Esophagus (tissue), 2 donors: Measurements from ENCODE around the gene PALLD. TPM values are rescaled to one million over a fixed set of nuclear protein-coding genes. Genes with fewer than 3 reads are reported as not detected.

Source experiments
- H3K27ac ChIP-seq, 2 donors: one replicate each; pipeline ENCODE4 v1.5.1; 2013; ENCODE audit warnings: low read depth in 2 of 2, mild to moderate bottlenecking in 2 of 2, inconsistent platforms in 1 of 2, low read length in 1 of 2, moderate library complexity in 1 of 2
- H3K27me3 ChIP-seq, 2 donors: one replicate each; pipeline ENCODE4 v1.6.1; 2013; ENCODE audit warnings: low read length in 2 of 2, control low read depth in 1 of 2, mild to moderate bottlenecking in 1 of 2; ENCODE audit not compliant: insufficient read depth in 2 of 2, control insufficient read depth in 1 of 2
- H3K36me3 ChIP-seq, 2 donors: one replicate each; pipeline ENCODE4 v1.6.1; 2013; ENCODE audit warnings: low read length in 1 of 2; ENCODE audit not compliant: control insufficient read depth in 2 of 2, insufficient read depth in 2 of 2
- H3K4me1 ChIP-seq, 2 donors: one replicate each; pipeline ENCODE4 v1.6.1; 2013; ENCODE audit warnings: low read length in 1 of 2; ENCODE audit not compliant: control insufficient read depth in 2 of 2, insufficient read depth in 2 of 2
- H3K4me3 ChIP-seq, 2 donors: one replicate each; pipeline ENCODE4 v1.5.1; 2013; ENCODE audit warnings: low read length in 2 of 2, mild to moderate bottlenecking in 2 of 2, low read depth in 1 of 2, moderate library complexity in 1 of 2
- H3K9me3 ChIP-seq, 2 donors: one replicate each; pipeline ENCODE4 v1.6.1; 2013; ENCODE audit warnings: mild to moderate bottlenecking in 2 of 2, low read depth in 1 of 2, low read length in 1 of 2, moderate library complexity in 1 of 2; ENCODE audit not compliant: control insufficient read depth in 2 of 2, insufficient read depth in 1 of 2
- WGBS, 2 donors: extraction: QIAGEN DNeasy Blood & Tissue Kit; methylation state at CpG; one replicate each; pipeline ENCODE4 v1.1.7; 2013; 5-methylcytosine and 5-hydroxymethylcytosine counted together
- polyA plus RNA-seq, 2 donors: library from polyadenylated mRNA; stranded (reverse); fragments of 200-250 nt; gene quantifications; one replicate each; pipeline ENCODE4 v1.2.3, GENCODE V29; 2013
- donor health status: healthy with polysubstance abuse.
- donor health status: Bipolar disorder and iron deficiency.

The PALLD gene
- polyA plus RNA-seq, 2 donors, result 34.7 to 101 TPM

DNA sequence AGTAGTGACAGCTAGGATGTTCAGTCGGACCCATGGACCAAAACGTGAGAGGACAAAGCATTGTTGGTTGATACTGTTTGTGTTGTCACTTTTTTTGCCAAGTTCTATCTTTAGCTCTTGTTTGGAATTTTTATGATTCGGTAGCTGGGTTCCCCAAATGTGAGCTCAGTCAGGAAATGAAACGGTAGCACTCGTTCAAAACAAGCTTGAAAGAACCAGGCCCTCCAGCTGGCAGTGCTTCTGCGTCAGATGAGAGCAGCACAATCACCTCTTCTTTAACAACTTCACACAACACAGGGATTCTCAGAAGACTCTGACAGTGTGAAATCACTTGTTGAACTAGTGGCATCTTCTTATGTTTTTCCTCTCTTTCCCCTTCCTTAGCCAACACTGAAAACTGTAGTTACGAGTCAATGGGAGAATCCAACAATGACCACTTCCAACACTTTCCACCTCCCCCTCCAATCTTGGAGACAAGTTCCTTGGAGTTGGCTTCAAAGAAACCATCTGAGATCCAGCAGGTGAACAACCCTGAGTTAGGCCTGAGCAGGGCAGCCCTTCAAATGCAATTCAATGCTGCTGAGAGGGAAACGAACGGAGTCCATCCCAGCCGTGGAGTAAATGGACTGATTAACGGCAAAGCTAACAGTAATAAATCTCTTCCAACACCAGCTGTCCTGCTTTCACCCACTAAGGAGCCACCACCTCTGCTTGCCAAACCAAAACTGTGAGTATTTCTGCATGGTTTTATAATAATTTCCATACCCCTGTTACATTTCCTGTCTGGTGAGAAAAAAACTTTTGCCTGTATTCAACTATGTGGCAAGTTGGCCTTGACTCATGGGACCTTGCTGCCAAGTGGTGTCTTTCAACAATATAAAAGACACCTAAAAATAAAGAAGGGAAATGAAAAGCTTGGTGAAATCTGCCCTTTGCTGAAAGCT lies 214.6 kb downstream of the PALLD start:
- Histone ChIP-seq H3K27me3 (no peaks in the 10 kb centered on the region), H3K4me3 (no peak overlapping the region), H3K9me3 (no peaks in the 10 kb centered on the region), H3K36me3 (no peaks in the 10 kb centered on the region), H3K27ac (peak overlapping the region; percentile 36 to 45), H3K4me1 (no peaks in the 10 kb centered on the region)
- 61 to 69% methylated on average over 11 of the region's 11 CpGs for WGBS, 2 donors

DNA sequence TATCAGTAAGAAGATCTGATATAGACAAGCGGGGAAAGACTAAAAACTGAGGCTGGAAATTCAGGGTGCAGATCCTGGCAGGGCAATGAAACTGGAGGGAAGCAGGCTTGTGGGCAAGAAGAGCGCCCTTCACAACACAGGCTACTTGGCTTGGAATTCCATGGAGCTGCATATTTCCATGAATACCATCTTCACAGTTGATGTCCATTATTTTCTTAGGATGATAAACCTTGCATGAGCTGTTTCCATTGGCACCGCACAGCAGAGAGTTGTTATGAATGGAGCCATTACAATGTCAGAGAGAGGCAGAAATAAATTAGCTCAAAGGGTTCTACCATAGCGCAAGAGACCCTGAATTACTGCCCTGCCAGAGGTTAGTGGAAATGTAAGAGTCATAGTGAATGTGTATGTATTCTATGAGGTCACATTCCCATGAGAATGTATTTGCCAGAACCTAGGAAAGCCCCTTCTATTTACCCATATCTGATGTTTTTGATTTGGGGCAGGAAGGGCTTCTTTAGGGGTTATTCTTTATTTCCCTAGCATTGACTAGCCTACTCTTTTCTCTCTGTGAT lies 215.6 kb downstream of the PALLD start:
- Histone ChIP-seq H3K36me3 (no peaks in the 10 kb centered on the region), H3K4me3 (no peak overlapping the region), H3K27ac (no peak overlapping the region), H3K4me1 (no peaks in the 10 kb centered on the region), H3K9me3 (no peaks in the 10 kb centered on the region), H3K27me3 (no peaks in the 10 kb centered on the region)
- 92 to 97% methylated on average over 4 of the region's 4 CpGs for WGBS, 2 donors

DNA sequence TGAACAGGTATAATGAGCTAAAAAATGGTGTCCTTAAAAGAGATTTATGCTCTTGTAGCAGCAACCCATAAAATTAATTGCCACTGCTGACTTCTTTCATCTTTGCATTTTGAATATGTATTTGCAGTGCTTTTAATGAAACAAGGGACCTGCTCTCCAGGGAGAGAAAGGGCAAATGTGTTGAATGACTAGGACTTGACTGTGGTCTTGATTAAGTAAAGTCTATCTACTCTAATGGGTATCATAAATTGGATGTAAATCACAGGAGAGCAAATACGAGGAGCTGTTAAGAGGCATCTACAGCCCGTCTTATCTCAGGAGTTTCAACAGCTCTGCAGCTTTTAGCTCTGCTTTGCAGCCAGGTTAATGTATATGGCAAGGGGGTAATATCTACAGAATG lies 216.4 kb downstream of the PALLD start:
- no peaks in the 10 kb centered on the region for H3K9me3 ChIP-seq
- no peaks in the 10 kb centered on the region for H3K27me3 ChIP-seq
- no peaks in the 10 kb centered on the region for H3K4me1 ChIP-seq
- H3K4me3 ChIP-seq, result no peak overlapping the region
- no peaks in the 10 kb centered on the region for H3K36me3 ChIP-seq
- WGBS, 2 donors, result 81 to 90% methylated on average over 2 of the region's 2 CpGs
- H3K27ac ChIP-seq, result no peak overlapping the region

DNA sequence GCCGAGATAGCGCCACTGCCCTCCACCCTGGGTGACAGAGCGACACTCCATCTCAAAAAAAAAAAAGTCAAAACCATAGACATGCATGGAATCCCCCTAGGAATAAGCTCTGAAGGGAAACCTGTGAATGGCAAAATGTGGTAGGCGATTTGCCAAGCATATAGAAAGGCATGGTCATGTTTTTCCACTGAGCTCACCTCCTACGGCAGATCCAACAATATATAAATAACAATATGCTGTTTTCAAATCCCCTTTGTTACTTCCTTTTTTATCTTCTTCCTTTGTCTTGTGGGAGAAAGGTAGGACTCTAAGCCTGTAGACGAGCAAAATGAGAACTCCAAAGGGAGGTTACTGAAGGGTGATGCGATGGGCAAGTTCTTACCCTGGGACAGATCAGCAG lies 219.0 kb downstream of the PALLD start:
- no peaks in the 10 kb centered on the region for H3K36me3 ChIP-seq
- peak overlapping the region; percentile 26 to 45 for H3K27ac ChIP-seq
- H3K27me3 ChIP-seq, result no peaks in the 10 kb centered on the region
- 87 to 88% methylated on average over 7 of the region's 7 CpGs for WGBS, 2 donors
- no peaks in the 10 kb centered on the region for H3K4me1 ChIP-seq
- no peaks in the 10 kb centered on the region for H3K9me3 ChIP-seq
- no peak overlapping the region for H3K4me3 ChIP-seq

DNA sequence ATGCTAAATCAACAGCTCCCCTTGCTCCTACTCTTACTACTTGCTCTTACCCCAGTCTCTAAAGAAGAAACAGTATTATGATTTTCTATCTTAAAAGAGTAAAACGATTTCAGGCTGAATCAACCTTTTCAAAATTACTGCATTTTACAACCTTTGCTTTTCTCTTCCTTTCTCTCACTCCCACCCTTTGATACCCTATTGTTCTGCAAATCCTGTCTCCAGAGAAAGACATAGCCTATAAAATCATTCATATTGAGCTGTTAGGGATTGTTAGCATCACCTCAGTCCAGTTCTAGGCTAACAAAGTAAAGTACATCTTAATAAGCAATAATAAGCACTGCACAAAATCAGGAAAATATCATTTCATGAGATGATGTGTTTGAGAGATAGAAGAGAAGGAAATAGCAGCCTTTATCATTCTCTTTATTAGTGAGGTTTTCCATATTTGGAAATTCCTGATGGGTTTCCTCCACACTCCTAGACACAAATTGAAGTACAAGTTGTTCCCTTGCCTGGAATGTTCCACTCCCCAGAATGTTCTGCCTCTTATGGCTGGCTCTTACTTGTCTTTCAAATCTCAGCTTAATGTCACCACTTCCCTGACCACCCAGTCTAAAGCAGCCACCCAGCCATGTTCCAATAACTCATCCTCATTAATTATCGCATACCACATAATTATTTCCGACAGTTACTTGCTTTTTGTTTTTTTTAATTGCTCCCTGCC lies 219.7 kb downstream of the PALLD start:
- Histone ChIP-seq H3K27me3 (no peaks in the 10 kb centered on the region), H3K27ac (peak overlapping the region in 1 of 2 donors; percentile 45), H3K36me3 (no peaks in the 10 kb centered on the region), H3K4me1 (no peaks in the 10 kb centered on the region), H3K4me3 (no peak overlapping the region), H3K9me3 (no peaks in the 10 kb centered on the region)
- WGBS, 2 donors, result 76 to 79% methylated on average over 3 of the region's 3 CpGs

DNA sequence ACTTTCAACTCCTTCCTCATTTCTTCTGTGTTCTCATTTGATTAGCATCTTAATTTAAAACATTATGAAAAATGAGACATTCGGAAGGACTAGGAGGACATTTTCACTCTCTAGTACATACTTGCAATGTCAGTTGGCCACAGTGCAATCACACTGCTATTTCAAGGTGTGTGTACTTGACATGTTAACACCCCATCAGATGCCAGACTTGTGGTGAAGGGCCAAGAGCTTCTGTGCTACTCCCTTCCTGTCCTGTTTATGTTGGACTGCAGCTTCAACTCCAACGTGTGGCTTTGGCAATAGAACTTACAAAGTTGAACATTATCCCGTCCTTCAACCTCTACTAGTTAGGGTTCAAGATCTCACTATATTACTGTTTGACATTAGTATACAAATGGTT lies 221.0 kb downstream of the PALLD start:
- 33 to 44% methylated on average over 3 of the region's 3 CpGs for WGBS, 2 donors
- Histone ChIP-seq H3K27me3 (no peaks in the 10 kb centered on the region), H3K36me3 (no peaks in the 10 kb centered on the region), H3K4me3 (no peak overlapping the region), H3K4me1 (no peaks in the 10 kb centered on the region), H3K9me3 (no peaks in the 10 kb centered on the region), H3K27ac (no peak overlapping the region)

DNA sequence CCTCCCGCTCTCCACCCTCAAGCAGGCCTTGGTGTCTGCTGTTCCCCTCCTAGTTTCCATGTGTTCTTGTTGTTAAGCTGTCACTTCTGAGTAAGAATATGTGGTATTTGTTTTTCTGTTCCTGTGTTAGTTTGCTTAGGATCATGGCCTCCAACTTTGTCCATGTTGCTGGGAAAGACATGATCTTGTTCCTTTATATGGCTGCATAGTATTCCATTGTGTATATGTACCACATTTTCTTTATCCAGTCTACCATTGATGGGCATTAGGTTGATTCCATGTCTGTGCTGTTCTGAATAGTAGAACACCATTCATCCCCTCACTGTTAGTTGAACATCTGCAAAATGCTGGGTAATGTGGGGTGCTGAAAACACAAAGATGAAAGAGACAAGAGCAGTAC lies 222.9 kb downstream of the PALLD start:
- H3K27me3 ChIP-seq, result no peaks in the 10 kb centered on the region
- no peak overlapping the region for H3K4me3 ChIP-seq
- H3K9me3 ChIP-seq, result no peaks in the 10 kb centered on the region
- no peak overlapping the region for H3K27ac ChIP-seq
- H3K4me1 ChIP-seq, result no peaks in the 10 kb centered on the region
- no peaks in the 10 kb centered on the region for H3K36me3 ChIP-seq
- WGBS, 2 donors, result 98 to 100% methylated on average over 1 of the region's 1 CpG

DNA sequence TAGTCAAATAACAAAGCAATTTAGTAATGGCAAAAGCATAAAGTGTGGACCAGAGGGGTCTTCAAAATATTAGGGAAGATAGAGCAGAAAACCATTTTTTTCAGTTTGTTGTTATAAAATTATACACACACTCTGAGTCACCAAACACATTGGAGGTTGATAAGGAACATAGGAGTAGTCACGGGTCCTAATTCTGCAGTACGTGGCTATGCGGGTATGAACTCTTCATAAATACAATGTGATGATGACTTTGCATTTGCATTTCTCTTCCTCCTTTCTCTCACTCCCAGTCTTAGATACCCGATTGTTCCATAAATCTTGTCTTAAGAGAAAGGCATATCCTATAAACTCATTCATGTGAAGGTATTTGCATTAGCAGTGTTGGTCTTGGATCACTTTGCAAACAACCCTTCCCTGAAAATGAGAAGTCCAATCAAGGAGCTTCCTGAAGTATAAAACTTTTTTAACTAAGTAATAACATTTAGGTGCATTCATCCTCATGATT lies 223.6 kb downstream of the PALLD start:
- Histone ChIP-seq H3K27me3 (no peaks in the 10 kb centered on the region), H3K9me3 (no peaks in the 10 kb centered on the region), H3K36me3 (no peaks in the 10 kb centered on the region), H3K4me3 (no peak overlapping the region), H3K27ac (no peak overlapping the region), H3K4me1 (no peaks in the 10 kb centered on the region)
- WGBS, 2 donors, result 79 to 85% methylated on average over 4 of the region's 4 CpGs

DNA sequence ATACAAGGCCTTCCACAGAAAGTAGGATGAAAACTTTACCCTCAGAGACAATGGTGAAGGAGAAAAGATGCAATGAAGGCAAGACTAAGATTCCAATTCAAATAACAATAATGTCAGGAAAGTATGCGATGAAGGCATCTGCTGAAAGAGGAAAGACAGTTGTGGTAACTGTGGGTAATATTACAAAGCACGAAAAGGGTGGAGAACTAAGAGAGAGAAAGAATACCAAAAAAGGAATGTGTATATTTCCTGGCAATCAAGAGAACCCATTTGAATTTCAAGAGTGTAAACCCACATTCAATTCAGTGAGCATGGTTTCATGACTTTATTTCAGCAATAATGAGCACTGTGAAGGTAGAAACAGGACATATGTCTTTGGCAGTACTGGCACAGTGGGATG lies 225.5 kb downstream of the PALLD start:
- no peaks in the 10 kb centered on the region for H3K4me1 ChIP-seq
- no peak overlapping the region for H3K4me3 ChIP-seq
- no peaks in the 10 kb centered on the region for H3K27me3 ChIP-seq
- H3K27ac ChIP-seq, result no peak overlapping the region
- WGBS, 2 donors, result 43 to 70% methylated on average over 2 of the region's 2 CpGs
- no peaks in the 10 kb centered on the region for H3K36me3 ChIP-seq
- H3K9me3 ChIP-seq, result no peaks in the 10 kb centered on the region
